ENCODE measurements around the gene MGST2.

Gene MGST2

DNA sequence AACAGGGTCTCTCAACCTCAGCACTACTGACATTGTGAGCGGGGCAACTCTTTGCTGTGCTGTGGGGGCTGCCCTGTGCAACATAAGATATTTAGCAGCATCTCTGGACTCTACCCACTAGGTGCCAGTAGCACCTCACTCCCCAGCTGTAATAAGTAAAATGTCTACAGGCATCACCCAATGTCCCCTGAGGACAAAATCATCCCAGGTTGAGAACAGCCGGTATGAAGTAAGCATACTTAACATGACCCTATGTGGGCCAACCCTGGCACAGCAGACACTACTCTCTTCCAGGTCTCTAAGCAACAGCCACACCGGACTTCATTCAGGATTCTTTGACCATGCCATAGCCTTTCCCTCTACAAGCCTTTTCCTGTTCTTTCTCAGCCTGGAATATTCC is 10.5 kb upstream of the MGST2 start:
- TF ChIP-seq RAD21 (IDR thresholded peaks at IDR 0.05; ENCODE audit: low read depth) = peak; percentile 59; the same call in 1 of the 2 replicates
- no peak for TF ChIP-seq FOXM1 (IDR thresholded peaks at IDR 0.05; ENCODE audit: borderline replicate concordance, low read depth)
- TF ChIP-seq, protein P1, sequence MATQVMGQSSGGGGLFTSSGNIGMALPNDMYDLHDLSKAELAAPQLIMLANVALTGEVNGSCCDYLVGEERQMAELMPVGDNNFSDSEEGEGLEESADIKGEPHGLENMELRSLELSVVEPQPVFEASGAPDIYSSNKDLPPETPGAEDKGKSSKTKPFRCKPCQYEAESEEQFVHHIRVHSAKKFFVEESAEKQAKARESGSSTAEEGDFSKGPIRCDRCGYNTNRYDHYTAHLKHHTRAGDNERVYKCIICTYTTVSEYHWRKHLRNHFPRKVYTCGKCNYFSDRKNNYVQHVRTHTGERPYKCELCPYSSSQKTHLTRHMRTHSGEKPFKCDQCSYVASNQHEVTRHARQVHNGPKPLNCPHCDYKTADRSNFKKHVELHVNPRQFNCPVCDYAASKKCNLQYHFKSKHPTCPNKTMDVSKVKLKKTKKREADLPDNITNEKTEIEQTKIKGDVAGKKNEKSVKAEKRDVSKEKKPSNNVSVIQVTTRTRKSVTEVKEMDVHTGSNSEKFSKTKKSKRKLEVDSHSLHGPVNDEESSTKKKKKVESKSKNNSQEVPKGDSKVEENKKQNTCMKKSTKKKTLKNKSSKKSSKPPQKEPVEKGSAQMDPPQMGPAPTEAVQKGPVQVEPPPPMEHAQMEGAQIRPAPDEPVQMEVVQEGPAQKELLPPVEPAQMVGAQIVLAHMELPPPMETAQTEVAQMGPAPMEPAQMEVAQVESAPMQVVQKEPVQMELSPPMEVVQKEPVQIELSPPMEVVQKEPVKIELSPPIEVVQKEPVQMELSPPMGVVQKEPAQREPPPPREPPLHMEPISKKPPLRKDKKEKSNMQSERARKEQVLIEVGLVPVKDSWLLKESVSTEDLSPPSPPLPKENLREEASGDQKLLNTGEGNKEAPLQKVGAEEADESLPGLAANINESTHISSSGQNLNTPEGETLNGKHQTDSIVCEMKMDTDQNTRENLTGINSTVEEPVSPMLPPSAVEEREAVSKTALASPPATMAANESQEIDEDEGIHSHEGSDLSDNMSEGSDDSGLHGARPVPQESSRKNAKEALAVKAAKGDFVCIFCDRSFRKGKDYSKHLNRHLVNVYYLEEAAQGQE (IDR thresholded peaks at IDR 0.05; ENCODE audit: low read depth) = no peak

DNA sequence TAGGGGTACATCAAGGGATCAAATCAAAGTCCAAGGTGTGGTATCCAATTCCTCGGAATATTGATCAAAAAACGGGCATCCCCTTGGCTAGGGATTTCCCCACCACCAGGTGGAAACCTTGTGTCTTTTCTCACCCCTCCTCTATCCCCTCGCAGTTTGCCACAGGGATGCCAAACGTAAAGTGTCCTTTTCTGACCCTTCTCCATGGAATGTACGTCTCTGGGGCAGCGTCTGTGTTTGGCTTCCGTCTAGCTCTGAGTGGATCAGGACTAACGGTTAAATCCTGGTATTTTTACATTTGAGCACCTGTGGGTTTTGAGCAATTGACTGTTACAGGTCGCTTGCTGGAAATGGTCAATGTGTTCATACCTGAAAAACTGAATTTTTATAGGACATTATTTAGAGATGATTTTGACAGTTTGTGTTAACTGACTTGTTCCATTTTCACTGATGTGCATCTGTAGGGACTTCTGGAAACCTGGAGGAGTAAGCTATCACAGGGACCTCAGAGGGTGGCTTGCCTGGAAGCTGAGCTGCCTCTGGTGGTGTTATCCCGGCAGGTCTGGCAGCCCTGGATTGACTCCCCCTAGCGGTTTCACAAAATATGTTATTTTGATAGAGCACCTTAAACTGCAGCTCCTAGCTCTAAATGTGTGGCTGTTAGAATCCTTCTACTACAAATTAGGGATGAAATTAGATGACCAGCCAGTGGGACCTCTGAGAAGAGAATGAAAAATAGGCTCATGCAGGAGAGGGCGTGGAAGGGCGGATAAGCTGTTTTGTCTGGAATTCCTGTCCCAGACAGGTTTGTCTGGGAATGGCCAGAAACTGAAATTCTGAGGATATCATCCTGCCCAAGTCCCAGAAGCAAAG is 8.8 kb upstream of the MGST2 start:
- TF ChIP-seq EP300 (IDR thresholded peaks at IDR 0.05; ENCODE audit: borderline replicate concordance) (no peak), RAD21 (IDR thresholded peaks at IDR 0.05; ENCODE audit: low read depth) (peak; percentile 52), ZBTB7A (IDR thresholded peaks at IDR 0.05; ENCODE audit: low read depth) (no peak), TAF1 (IDR thresholded peaks at IDR 0.05; ENCODE audit: low read depth) (no peak), NFIC (IDR thresholded peaks at IDR 0.05) (no peak), TEAD4 (IDR thresholded peaks at IDR 0.05) (0 out of 2 replicates have a peak, but pooled peaks have one; percentile 4)

DNA sequence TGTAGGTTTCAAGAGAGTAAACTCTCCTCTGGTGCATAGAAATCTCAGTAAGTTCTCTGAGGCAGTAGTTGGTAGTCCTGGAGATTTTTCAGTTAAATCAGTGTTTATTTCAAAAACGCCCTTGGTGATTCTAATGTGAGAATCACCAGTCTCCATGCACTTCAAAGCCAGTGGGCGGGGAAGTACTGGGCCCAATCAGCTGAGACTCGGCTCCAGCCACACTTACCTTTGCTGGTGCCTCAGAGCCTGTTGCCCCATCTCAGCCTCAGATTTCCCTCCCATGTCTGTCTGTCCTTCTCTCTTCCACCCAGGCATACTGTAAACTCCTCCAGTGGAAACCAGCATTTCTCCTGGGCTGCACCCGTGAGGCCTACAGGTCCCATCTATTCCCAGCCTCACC is 7.4 kb upstream of the MGST2 start:
- TF ChIP-seq TCF12 (IDR thresholded peaks at IDR 0.05; ENCODE audit: low read depth) = no peak
- TF ChIP-seq, protein P2, sequence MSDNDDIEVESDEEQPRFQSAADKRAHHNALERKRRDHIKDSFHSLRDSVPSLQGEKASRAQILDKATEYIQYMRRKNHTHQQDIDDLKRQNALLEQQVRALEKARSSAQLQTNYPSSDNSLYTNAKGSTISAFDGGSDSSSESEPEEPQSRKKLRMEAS (IDR thresholded peaks at IDR 0.05) = no peak
- no peak for TF ChIP-seq CEBPB (IDR thresholded peaks at IDR 0.05)
- TF ChIP-seq EP300 (IDR thresholded peaks at IDR 0.05; ENCODE audit: borderline replicate concordance) = no peak
- TF ChIP-seq TAF1 (IDR thresholded peaks at IDR 0.05; ENCODE audit: low read depth) = no peak
- TF ChIP-seq CREB1 (IDR thresholded peaks at IDR 0.05; ENCODE audit: low read depth) = no peak
- no peak for TF ChIP-seq FOXM1 (IDR thresholded peaks at IDR 0.05; ENCODE audit: borderline replicate concordance, low read depth)

DNA sequence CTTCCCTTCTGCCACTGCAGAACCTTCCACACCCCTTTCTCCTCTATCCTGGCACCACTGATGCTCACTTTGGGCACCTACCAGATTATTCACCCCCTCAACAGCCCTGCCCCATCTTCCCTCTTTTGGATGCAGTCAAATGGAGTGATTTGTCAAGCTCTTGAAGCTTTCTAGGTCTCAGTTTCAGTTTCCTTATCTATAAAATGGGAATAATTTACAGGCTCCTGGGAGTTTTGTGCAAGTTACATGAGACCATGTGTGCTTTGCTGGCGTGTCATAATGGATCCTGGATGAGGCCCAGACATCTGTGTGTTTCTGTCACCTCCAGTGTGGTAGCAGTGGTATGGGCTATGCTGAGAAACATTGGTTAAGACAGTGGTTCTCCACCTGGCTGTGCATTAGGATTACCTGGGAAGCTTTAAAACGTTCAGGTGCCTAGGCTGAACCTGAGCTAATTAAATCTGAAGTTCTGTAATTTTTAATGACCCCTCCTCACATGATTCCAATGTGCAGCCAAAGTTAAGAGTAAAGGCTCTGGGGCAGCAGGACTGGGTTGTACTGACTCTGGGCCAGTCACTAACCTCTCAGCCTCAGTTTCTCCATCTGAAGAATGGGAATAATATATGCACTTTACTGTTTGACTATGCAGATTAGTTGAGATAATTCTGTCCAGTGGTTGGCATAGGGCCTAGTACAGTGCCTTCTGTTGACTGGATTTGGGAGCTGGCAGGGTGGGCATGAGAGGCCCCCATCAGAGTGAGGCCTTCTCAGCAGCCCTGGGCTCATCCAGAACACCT is 6.8 kb upstream of the MGST2 start:
- TF ChIP-seq, protein P3, sequence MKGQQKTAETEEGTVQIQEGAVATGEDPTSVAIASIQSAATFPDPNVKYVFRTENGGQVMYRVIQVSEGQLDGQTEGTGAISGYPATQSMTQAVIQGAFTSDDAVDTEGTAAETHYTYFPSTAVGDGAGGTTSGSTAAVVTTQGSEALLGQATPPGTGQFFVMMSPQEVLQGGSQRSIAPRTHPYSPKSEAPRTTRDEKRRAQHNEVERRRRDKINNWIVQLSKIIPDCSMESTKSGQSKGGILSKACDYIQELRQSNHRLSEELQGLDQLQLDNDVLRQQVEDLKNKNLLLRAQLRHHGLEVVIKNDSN (IDR thresholded peaks at IDR 0.05) = no peak
- TF ChIP-seq EGR1 (IDR thresholded peaks at IDR 0.05) (no peak), ZBTB7A (IDR thresholded peaks at IDR 0.05; ENCODE audit: low read depth) (no peak), TAF1 (IDR thresholded peaks at IDR 0.05; ENCODE audit: low read depth) (no peak), TCF12 (IDR thresholded peaks at IDR 0.05; ENCODE audit: low read depth) (no peak), NFIC (IDR thresholded peaks at IDR 0.05) (no peak), YY1 (IDR thresholded peaks at IDR 0.05; ENCODE audit: low read depth) (no peak), FOXM1 (IDR thresholded peaks at IDR 0.05; ENCODE audit: borderline replicate concordance, low read depth) (no peak), EP300 (IDR thresholded peaks at IDR 0.05; ENCODE audit: borderline replicate concordance) (no peak), CREB1 (IDR thresholded peaks at IDR 0.05; ENCODE audit: low read depth) (no peak)
- TF ChIP-seq, protein P1 (IDR thresholded peaks at IDR 0.05; ENCODE audit: low read depth) = no peak
- TF ChIP-seq, protein P2 (IDR thresholded peaks at IDR 0.05) = no peak

DNA sequence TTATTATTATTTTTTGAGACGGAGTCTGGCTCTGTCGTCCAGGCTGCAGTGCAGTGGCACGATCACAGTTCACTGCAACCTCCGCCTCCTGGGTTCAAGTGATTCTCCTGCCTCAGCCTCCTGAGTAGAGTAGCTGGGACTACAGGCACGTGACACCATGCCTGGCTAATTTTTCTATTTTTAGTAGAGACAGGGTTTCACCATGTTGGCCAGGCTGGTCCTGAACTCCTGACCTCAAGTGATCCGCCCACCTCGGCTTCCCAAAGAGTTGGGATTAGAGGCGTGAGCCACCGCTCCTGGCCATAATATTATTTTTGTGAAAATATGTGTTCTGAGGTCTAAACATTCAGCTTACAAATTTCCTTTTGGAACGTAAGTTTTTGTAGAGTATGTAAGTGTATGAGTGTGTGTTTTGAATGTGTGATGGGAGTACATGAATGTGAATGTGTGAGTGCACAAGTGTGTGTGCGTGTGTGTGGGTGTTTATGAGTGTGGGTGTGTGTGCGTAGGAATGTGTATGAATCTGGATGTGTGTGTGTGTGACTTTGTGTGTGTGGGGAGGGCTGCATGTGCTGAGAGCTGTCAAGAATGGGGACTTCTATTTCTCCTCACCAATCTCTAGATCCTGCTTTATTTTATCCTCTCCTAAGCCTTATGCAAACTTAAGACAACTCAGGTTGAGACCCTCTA is 5.7 kb upstream of the MGST2 start:
- TF ChIP-seq TEAD4 (IDR thresholded peaks at IDR 0.05) (no peak), TAF1 (IDR thresholded peaks at IDR 0.05; ENCODE audit: low read depth) (no peak), FOXM1 (IDR thresholded peaks at IDR 0.05; ENCODE audit: borderline replicate concordance, low read depth) (no peak), CREB1 (IDR thresholded peaks at IDR 0.05; ENCODE audit: low read depth) (no peak), ZBTB7A (IDR thresholded peaks at IDR 0.05; ENCODE audit: low read depth) (no peak), RAD21 (IDR thresholded peaks at IDR 0.05; ENCODE audit: low read depth) (no peak), TCF12 (IDR thresholded peaks at IDR 0.05; ENCODE audit: low read depth) (no peak), NFIC (IDR thresholded peaks at IDR 0.05) (no peak), EP300 (IDR thresholded peaks at IDR 0.05; ENCODE audit: borderline replicate concordance) (no peak), EGR1 (IDR thresholded peaks at IDR 0.05) (no peak), YY1 (IDR thresholded peaks at IDR 0.05; ENCODE audit: low read depth) (no peak), CEBPB (IDR thresholded peaks at IDR 0.05) (no peak)
- TF ChIP-seq, protein P1 (IDR thresholded peaks at IDR 0.05; ENCODE audit: low read depth) = no peak
- TF ChIP-seq, protein P3 (IDR thresholded peaks at IDR 0.05) = no peak
- TF ChIP-seq, protein P2 (IDR thresholded peaks at IDR 0.05) = no peak
